NCI-H2196 treated with DMSO at 0.1 percent for 48 hours (cell line): Measurements from ENCODE around the gene PCSK6.

Source experiments
- DNase-seq: peaks from one replicate; lab custom pipeline; 2025; ENCODE audit not compliant: unreplicated experiment; lab: John Stamatoyannopoulos, UW

Gene PCSK6

GRCh38 chr15:101448336-101448735, 41.2 kb downstream of the PCSK6 start:
- no peak for DNase-seq

DNA sequence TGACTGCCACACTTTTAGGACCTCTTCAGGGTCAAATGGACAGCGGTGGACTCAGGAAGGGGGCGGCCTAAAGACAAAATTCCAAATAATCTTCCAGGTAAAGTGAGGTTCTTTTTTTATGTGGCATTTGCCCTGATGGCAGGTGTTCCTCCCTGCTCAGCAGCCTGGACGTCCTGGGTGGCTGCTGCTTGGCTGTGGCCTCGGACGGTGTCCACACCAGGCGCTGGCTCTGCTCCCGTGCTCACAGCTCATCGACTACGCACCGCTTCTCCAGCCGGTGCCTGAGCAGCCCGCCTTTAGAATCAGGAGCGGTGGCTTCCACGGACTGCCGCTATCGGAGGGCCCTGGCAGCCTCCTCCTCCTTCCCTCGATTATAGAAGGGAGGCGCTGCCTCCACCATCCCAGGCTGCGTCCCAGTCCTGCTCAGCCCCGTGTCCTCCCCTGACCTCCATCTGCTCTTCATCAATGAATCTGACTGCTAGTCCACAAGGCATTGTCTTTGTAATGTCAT, 41.9 kb downstream of the PCSK6 start:
- DNase-seq: no peak

- DNase-seq: no peak
Measured at GRCh38 chr15:101447168-101447533, 42.4 kb downstream of the PCSK6 start.

DNA sequence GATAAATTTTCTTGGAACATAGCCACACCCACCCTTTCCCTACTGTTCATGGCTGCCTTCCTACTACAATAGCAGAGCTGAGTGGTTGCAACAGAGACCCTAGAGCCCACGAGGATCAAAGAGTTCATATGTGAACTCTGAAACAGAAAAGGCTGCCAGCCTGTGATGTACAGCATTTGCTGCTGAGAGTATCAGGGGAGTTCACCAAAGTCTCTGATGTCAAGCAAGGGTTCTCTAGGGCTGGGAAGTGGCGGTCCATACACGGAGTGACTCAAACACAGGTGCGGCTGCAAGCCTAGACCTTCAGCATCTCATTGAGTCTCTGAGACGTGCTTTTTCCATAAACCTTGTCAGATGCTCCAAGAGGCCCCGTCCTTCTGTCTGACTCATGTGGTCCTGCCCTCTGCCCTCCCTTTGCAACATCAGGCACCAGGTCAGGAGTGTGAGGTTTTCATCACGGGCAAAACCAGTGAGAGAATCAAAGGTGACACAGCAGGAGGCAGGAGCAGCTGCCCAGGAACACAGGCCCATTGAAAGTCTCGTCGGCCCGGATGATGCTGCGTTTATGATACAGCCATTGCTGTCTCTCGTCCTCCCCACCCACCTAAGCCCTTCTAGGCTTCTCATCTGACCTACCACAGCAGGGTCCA, 42.9 kb downstream of the PCSK6 start:
- no peak for DNase-seq

DNA sequence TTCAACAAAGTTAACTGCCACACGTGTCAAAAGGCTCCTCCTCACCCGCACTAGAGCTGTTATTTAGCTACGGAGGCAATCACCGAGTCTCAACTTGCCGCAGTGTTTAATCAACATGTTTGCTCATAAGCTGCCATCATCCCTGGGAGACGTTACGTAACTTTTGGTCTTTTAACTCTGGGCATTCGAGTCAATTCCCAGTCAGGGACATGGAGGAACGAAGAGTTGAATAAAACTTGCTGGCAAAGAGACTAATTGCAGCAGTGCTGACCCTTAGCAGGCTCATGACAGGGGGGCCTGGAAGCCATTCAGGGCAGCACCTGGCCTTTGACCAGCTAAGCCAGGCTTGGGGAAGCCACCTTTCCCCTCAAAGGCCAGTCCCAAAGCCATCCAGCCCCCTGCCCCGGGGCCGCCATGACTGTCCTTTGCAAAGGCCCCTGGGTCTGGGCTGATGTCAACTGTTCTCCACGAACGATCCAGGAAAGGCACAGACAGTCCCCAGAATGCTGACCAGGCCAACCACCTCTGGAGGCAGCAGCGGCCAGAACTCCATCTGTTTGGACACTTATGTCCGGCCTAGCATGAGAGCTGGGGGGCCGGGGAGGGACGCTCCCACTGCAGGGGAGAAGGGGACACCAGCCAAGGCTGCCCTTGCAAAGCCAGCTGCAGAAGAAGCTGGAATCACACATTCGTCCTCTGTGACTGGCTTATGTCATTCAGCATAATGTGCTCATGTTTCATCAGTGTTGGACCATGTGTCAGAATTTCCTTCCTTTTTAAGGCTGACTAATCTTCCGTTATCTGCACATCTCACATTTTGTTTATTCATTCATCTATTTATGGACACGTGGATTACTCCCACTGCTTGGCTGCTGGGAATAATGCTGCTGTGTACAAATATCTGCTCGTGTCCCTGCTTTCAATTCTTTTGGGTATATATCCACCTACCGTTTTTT, 43.7 kb downstream of the PCSK6 start:
- DNase-seq: no peak

GRCh38 chr15:101444807-101445508, 44.5 kb downstream of the PCSK6 start:
- DNase-seq: no peak

DNA sequence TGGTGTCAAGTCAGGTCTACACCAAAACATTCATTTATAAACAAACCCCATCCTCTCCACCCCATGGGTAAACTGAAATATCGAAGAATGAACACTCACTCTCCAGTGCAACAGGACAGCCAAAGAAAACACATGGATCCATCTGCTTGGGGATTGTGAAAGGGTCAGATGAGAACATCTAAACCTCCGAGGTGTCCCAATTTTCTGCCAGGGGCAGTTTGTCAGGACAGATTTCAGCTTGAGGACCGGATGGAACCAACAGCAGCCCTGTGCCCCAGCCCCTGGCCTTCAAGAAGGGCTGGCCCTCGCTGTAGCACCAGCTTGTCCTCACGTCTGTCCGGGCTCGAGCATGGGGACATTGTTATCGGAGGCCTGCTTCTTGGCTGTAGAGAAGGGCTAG, 45.5 kb downstream of the PCSK6 start:
- DNase-seq: no peak

GRCh38 chr15:101442272-101442671, 47.2 kb downstream of the PCSK6 start:
- DNase-seq: no peak

DNA sequence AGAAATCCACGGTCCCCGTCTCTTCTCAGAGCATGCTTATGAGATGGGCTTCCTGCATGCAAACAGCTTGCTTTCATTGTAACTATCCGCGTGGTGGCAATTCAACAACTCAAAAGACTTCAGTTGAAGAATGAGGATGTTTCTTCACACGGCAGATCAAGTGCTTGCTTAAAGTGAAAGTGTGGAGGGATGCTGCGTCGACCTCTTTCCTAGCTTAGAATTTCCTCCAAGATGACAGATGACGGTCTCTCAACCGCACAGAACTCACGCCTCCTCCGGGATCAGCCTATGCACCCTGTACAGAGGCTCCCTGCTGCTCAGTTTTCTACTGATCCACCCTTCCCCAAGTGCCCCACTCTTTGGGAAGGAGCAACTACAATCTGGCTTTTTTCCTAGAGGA, 47.8 kb downstream of the PCSK6 start:
- no peak for DNase-seq

GRCh38 chr15:101440846-101441590, 48.5 kb downstream of the PCSK6 start:
- no peak for DNase-seq

- no peak for DNase-seq
Measured at GRCh38 chr15:101439920-101440319, 49.6 kb downstream of the PCSK6 start.

DNA sequence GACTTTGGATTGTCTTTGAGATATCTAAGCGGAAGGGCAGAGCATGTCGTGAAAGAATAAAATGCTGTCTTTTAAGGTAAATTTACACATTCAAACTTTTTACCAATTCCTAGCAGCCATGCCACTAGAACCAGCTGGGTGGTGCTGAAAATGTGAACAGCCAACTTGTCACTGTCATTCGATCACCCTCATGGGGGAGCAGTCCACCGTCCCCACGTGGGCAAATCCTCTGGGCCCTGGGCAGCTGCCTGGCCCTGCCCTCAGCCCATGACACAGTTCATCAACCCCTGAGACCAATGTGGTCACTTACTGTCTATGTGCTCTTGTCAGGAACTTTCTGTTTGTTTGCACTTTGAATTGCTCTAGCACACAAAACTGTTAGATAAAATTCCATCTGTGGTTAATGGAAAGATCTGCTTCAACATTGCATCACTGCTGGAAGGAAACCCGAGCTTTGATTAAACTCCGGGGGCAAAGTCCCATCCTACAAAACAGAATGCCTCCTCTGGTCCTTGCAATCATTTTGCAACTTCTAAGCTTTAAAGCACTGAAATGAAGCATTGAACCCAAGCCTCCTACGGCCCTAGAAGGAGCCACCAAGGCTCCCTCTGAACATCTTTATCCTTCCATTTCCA, 50.1 kb downstream of the PCSK6 start:
- DNase-seq: no peak

DNA sequence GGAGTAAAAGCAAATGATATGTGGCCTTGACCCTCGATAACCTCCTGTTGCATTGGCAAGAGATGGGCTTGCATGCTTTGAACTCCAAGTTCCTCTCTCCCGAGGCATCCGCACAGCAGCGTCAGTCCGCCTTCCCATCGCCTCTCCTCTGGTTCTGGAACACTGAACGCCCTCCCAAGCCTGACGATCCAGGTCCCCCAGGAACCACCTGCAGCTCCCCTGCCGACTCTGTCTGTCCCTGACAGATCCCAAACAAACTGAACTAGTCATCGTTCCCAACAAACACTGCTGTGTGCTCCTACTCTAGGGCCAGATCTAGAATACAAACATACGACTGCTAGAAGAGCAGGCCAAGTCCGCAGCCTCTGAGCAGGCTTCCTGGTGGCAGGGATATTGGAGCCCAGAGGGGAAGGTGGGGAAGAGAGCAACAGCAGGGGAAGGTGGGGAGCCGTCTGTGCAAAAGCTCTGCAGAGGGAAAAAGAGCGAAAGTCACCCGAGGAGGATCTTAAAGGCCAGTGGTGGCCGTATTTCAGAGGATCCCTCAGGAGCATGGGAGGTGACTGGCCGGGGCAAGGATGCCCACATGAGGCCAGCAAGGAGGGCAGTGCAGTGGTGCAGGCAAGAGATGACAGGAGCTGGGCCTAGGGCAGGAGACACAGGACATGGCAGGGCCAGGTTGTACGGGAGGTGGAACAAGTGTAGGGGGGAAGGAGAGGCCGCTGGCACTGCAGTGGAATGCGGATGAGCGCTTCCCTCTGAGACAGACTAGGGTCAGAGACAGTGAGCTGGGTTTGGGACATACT, 50.8 kb downstream of the PCSK6 start:
- no peak for DNase-seq

GRCh38 chr15:101437618-101438481, 51.7 kb downstream of the PCSK6 start:
- DNase-seq: no peak

DNA sequence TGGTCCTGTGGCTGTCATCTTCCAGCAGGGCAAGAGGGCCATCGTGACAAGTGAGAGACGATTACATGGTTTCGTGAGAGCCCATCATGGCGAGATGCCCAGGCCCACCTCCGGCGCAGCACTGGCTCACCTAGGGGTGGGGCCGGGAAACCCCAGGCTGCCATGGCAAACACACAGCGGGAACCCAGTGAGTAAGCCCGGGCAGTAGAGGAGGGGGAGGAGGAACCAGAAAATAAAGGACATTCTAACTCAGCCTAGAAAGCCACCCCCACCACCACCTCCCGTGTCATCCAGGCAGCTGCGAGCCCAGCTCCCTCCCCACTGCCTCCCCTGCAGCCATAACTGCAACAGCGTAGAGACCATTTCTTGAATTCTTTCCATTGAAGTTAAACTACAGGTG, 52.3 kb downstream of the PCSK6 start:
- DNase-seq: no peak

GRCh38 chr15:101436526-101436925, 53.0 kb downstream of the PCSK6 start:
- DNase-seq: no peak

DNA sequence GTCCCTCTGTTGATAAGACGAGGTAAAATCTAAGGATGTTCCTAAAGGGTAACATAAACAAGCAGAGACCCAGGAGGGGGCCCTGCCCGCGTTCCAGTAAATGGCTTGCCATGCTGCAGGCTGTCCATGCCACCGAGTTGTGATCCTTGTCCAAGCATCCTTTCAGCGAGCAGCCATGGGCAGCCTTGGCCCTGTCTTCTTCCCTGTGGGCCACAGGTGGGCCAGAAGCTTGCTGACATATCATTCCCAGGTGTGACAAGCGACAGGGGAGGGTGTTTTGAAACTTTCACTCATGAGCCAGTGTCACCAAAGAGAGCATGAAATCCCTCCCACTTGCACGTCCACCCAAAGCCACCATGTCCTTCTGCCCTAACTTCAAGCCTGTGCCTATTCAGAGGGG, 53.7 kb downstream of the PCSK6 start:
- no peak for DNase-seq

GRCh38 chr15:101434032-101434920, 55.2 kb downstream of the PCSK6 start:
- no peak for DNase-seq
